Activated T-helper 17 cell treated with anti-CD3 and anti-CD28 coated beads, Interleukin-2, amount 50 U/mL, for 72 hours (primary cell): ENCODE data around the gene PABPC5. TPM values are rescaled to one million over a fixed set of nuclear protein-coding genes. Genes with fewer than 3 reads are reported as not detected.

ENCODE experiments used
- ATAC-seq: fragments of 150-1000 bp; cut with Tn5 transposase; replicated peaks from 2 replicates; pipeline ENCODE4 v1.10.0; 2021; ENCODE audit warnings: mild to moderate bottlenecking, moderate library complexity
- H3K27ac Mint-ChIP-seq: one replicate; pipeline ENCODE4 v1.8.0; 2022; ENCODE audit warnings: mixed read lengths
- H3K27me3 Mint-ChIP-seq: one replicate; pipeline ENCODE4 v1.8.0; 2022; ENCODE audit warnings: mixed read lengths
- H3K36me3 Mint-ChIP-seq: one replicate; pipeline ENCODE4 v1.8.0; 2022; ENCODE audit warnings: low read depth, mild to moderate bottlenecking, mixed read lengths
- H3K4me1 Mint-ChIP-seq: one replicate; pipeline ENCODE4 v1.8.0; 2022; ENCODE audit warnings: mixed read lengths
- H3K4me3 Mint-ChIP-seq: one replicate; pipeline ENCODE4 v1.8.0; 2022; ENCODE audit warnings: mild to moderate bottlenecking, mixed read lengths
- H3K9me3 Mint-ChIP-seq: one replicate; pipeline ENCODE4 v1.8.0; 2022; ENCODE audit warnings: mixed read lengths
- total RNA-seq, 2 donors: library from RNA; stranded (reverse); gene quantifications; one replicate each; pipeline ENCODE4 v1.2.3, GENCODE V29; 2022

The PABPC5 gene
- total RNA-seq: not detected

GRCh38 chrX:91434351-91435168 is at the start of gene PABPC5:
TSS of gene PABPC5 (plus strand) at chrX:91434839. CDS start at chrX:91435578, 739 bp downstream.
- ATAC-seq: no peak
- no peaks in the 10 kb centered on the region for H3K27me3 Mint-ChIP-seq
- H3K4me3 Mint-ChIP-seq: no peak within 1 kb of the TSS
- peaks cover 4% of the 10 kb centered on the region for H3K9me3 Mint-ChIP-seq
- H3K27ac Mint-ChIP-seq: no peak within 1 kb of the TSS
- no peaks in the 10 kb centered on the region for H3K36me3 Mint-ChIP-seq
- no peaks in the 10 kb centered on the region for H3K4me1 Mint-ChIP-seq

GRCh38 chrX:91389026-91389425 is 45.6 kb upstream of the PABPC5 start:
- H3K9me3 Mint-ChIP-seq: no peaks in the 10 kb centered on the region
- H3K27me3 Mint-ChIP-seq: no peaks in the 10 kb centered on the region
- H3K4me3 Mint-ChIP-seq: no peak overlapping the region
- no peak overlapping the region for H3K27ac Mint-ChIP-seq
- ATAC-seq: no peak
- no peaks in the 10 kb centered on the region for H3K36me3 Mint-ChIP-seq
- no peaks in the 10 kb centered on the region for H3K4me1 Mint-ChIP-seq

GRCh38 chrX:91414713-91415112 is 19.9 kb upstream of the PABPC5 start:
- Mint-ChIP-seq H3K27ac (no peak overlapping the region), H3K27me3 (no peaks in the 10 kb centered on the region), H3K4me3 (no peak overlapping the region), H3K4me1 (no peaks in the 10 kb centered on the region), H3K36me3 (no peaks in the 10 kb centered on the region), H3K9me3 (peaks cover 7% of the 10 kb centered on the region)
- ATAC-seq: no peak

GRCh38 chrX:91435395-91435794 is 756 bp downstream of the PABPC5 start:
- no peak overlapping the region for H3K27ac Mint-ChIP-seq
- no peaks in the 10 kb centered on the region for H3K27me3 Mint-ChIP-seq
- no peaks in the 10 kb centered on the region for H3K36me3 Mint-ChIP-seq
- peaks cover 4% of the 10 kb centered on the region for H3K9me3 Mint-ChIP-seq
- no peak overlapping the region for H3K4me3 Mint-ChIP-seq
- no peaks in the 10 kb centered on the region for H3K4me1 Mint-ChIP-seq
- ATAC-seq: no peak
